Measurements from ENCODE around the gene FAM193B.

- TF ChIP-seq TAF1 (IDR thresholded peaks at IDR 0.05; ENCODE audit: low read depth, low read length) (no peak), POLR2A (IDR thresholded peaks at IDR 0.05; ENCODE audit: low read depth, low read length) (no peak), POLR2AphosphoS5 (IDR thresholded peaks at IDR 0.05; ENCODE audit: low read depth, low read length) (no peak), SPI1 (IDR thresholded peaks at IDR 0.05; ENCODE audit: low read depth, low read length) (no peak)
These were observed 79.4 kb downstream of the FAM193B start for GRCh38 chr5:177474846-177475562.

Data from GM12891 (cell line).